Islet of Langerhans (tissue), 1 donor: ENCODE results near the gene GSX1.

Experiments
- FAIRE-seq: peaks from one replicate; lab custom pipeline; 2011; peaks lifted over from hg19 to GRCh38; lab: Jason Lieb, UNC

The GSX1 gene

DNA sequence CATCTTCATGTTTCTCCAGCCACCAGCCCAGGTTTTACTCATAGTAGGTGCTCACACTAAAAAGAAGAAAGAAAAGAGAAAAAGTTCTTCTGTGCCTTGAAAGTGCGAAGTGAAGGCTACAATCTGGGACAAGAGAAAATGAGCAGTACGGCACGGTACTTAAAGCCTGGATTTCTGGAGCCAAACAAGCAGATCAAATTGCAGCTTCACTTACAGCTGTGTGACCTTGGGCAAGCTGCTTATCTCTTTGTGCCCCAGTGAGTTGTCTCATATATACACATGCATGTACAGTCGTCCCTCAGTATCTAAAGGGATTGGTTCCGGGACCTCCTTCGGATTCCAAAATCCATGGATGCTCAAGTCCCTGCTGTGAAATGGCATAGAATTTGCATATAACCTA is 41.8 kb downstream of the GSX1 start:
- no peak for FAIRE-seq

DNA sequence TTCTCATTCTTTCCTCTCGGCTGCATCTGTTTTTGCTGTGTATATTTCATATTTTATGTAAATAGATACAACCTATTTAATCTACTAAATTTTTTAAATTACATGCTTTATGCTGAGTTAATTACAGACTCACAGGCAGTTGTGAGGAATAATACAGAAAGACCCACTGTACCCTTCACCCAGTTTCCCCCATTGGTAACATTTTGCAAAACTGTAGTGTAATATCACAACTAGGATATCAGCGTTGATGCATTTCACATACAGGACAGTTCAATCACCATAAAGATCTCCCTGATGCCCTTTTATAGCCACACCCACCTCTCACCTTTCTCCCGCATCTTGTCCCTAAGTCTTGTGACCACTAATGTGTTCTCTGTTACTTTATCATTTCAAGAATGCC is 43.5 kb downstream of the GSX1 start:
- no peak for FAIRE-seq

DNA sequence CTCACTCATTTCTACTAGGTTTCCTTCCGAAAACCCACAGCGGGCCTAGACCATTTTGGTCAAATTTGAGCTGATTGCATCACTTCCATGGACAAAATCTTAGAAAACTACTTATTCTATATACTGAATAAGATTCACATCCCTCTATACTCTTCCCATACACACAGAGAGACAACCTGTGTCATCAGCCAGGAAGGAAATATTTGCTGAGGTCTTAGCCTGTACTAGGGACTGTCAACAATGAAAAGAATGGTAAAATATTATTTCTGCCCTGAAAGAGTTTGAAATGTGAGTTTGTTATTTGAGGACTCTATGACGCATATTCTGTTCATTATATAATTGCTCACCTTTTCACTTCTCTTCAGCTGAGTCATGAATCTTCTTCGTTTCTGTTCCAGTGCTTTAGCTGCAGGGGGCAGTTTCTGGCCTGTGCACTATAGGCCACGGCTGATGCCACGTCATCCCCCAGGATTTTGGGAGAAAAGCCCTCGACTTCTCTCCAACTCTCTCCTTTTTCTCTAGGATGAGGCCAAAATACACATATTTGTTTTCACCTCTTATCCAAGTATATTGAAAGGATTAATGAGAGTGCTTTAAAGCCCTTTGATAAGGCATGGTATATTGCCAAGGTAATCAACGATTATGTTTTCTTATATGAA is 47.7 kb downstream of the GSX1 start:
- no peak for FAIRE-seq

DNA sequence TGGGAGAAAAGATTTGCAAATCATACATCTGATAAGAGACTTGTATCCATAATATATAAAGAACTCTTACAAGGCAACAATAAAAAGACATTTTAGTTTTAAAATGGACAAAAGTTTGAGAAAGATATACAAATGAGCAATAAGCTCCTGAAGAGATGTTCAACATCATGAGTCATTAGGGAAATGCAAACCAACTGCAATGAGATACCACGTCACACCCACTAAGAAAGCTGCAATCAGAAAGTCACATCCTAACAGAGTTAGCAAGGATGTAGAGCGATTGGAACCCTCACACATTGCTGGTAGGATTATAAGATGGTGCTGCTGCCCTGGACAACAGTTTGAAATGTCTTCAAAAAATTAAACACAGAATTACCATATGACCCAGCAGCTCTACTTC is 50.3 kb downstream of the GSX1 start:
- FAIRE-seq, result no peak
